SK-N-SH treated with all-trans-retinoic acid at 6 μM for 48 hours (cell line): ENCODE data around the gene GID8.

Experiments
- ATAC-seq: fragments of 200-7000 bp; cut with Tn5 transposase; 3 replicates; pipeline ENCODE4 v1.9.1; 2020; ENCODE audit warnings: mild to moderate bottlenecking, moderate library complexity
- ARNTL ChIP-seq: fragments of 450-650 bp; formaldehyde crosslinking; IDR thresholded peaks from 2 replicates; pipeline ENCODE4 v1.5.0; 2020; ENCODE audit warnings: low read depth, mild to moderate bottlenecking, moderate library complexity, borderline replicate concordance
- CSDC2 ChIP-seq: fragments of 250-450 bp; sonication (Bioruptor Pico); IDR thresholded peaks from 2 replicates; pipeline ENCODE4 v1.5.0; 2020; ENCODE audit warnings: mild to moderate bottlenecking, moderate library complexity
- CSRNP3 ChIP-seq: fragments of 250-450 bp; sonication (Bioruptor Pico); IDR thresholded peaks from 2 replicates; pipeline ENCODE4 v1.5.1; 2021; ENCODE audit warnings: mild to moderate bottlenecking, moderate library complexity
- ESRRG ChIP-seq: fragments of 250-450 bp; sonication (Bioruptor Pico); IDR thresholded peaks from 2 replicates; pipeline ENCODE4 v1.6.1; 2021; ENCODE audit warnings: mild to moderate bottlenecking
- GLIS3 ChIP-seq: fragments of 250-450 bp; sonication (Bioruptor Pico); IDR thresholded peaks from 2 replicates; pipeline ENCODE4 v1.5.0; 2020; ENCODE audit warnings: mild to moderate bottlenecking, moderate library complexity
- ISL1 ChIP-seq: fragments of 250-450 bp; sonication (Bioruptor Pico); IDR thresholded peaks from 2 replicates; pipeline ENCODE4 v2.1.2; 2022; ENCODE audit warnings: mild to moderate bottlenecking, moderate library complexity
- OSR1 ChIP-seq: fragments of 250-450 bp; sonication (Bioruptor Pico); IDR thresholded peaks from 2 replicates; pipeline ENCODE4 v1.8.0; 2022; ENCODE audit warnings: moderate library complexity, mild to moderate bottlenecking, inconsistent platforms
- PATZ1 ChIP-seq: fragments of 250-450 bp; sonication (Bioruptor Pico); IDR thresholded peaks from 2 replicates; pipeline ENCODE4 v1.8.0; 2020; ENCODE audit warnings: mild to moderate bottlenecking, moderate library complexity, borderline replicate concordance
- POU6F1 ChIP-seq: fragments of 250-450 bp; sonication (Bioruptor Pico); IDR thresholded peaks from 2 replicates; pipeline ENCODE4 v1.8.0; 2021; ENCODE audit warnings: low read depth, mild to moderate bottlenecking, moderate library complexity, borderline replicate concordance
- PPARA ChIP-seq: fragments of 250-450 bp; sonication (Bioruptor Pico); IDR thresholded peaks from 2 replicates; pipeline ENCODE4 v1.5.0; 2020; ENCODE audit warnings: mild to moderate bottlenecking, borderline replicate concordance
- SNAI2 ChIP-seq: fragments of 250-450 bp; sonication (Bioruptor Pico); IDR thresholded peaks from 2 replicates; pipeline ENCODE4 v1.5.0; 2020; ENCODE audit warnings: mild to moderate bottlenecking, moderate library complexity
- TCF4 ChIP-seq: fragments of 250-450 bp; sonication (Bioruptor Pico); IDR thresholded peaks from 2 replicates; pipeline ENCODE4 v1.8.0; 2021; ENCODE audit warnings: mild to moderate bottlenecking, moderate library complexity, borderline replicate concordance
- TSHZ2 ChIP-seq: fragments of 250-450 bp; sonication (Bioruptor Pico); IDR thresholded peaks from 2 replicates; pipeline ENCODE4 v1.5.0; 2020; ENCODE audit warnings: mild to moderate bottlenecking, moderate library complexity
- ZC3H10 ChIP-seq: fragments of 250-450 bp; sonication (Bioruptor Pico); IDR thresholded peaks from 2 replicates; pipeline ENCODE4 v1.5.1; 2021; ENCODE audit warnings: mild to moderate bottlenecking, moderate library complexity
- ZFP3 ChIP-seq: fragments of 250-450 bp; sonication (Bioruptor Pico); IDR thresholded peaks from 2 replicates; pipeline ENCODE4 v1.5.0; 2020; ENCODE audit warnings: mild to moderate bottlenecking, moderate library complexity
- ZFP30 ChIP-seq: fragments of 450-650 bp; formaldehyde crosslinking; IDR thresholded peaks from 2 replicates; pipeline ENCODE4 v1.5.0; 2022; ENCODE audit warnings: mild to moderate bottlenecking, moderate library complexity
- ZNF70 ChIP-seq: fragments of 450-650 bp; formaldehyde crosslinking; IDR thresholded peaks from 2 replicates; pipeline ENCODE4 v1.5.0; 2020; ENCODE audit warnings: mild to moderate bottlenecking, moderate library complexity
- ZNF8 ChIP-seq: fragments of 450-650 bp; formaldehyde crosslinking; IDR thresholded peaks from 2 replicates; pipeline ENCODE4 v1.5.0; 2020; ENCODE audit warnings: mild to moderate bottlenecking, moderate library complexity

Gene GID8

GRCh38 chr20:62964700-62965099, 26.8 kb downstream of the GID8 start:
- no peak; the same call in 2 of the 3 replicates for ATAC-seq
- no peak for TF ChIP-seq POU6F1
- TF ChIP-seq ESRRG (CRISPR knock-in tag) = no peak
- no peak for TF ChIP-seq ARNTL (CRISPR knock-in tag)
- no peak for TF ChIP-seq TSHZ2 (CRISPR knock-in tag)
- TF ChIP-seq GLIS3 (CRISPR knock-in tag) = no peak
- TF ChIP-seq TCF4 (CRISPR knock-in tag) = no peak
- no peak for TF ChIP-seq CSRNP3
- no peak for TF ChIP-seq ZNF70
- TF ChIP-seq ZC3H10 (CRISPR knock-in tag) = no peak
- TF ChIP-seq OSR1 (CRISPR knock-in tag) = no peak
- TF ChIP-seq ISL1 = no peak

GRCh38 chr20:62965363-62965771, 27.4 kb downstream of the GID8 start:
- no peak for TF ChIP-seq ZFP3 (CRISPR knock-in tag)
- ATAC-seq = no peak

- no peak for ATAC-seq
- TF ChIP-seq CSRNP3 = no peak
- no peak for TF ChIP-seq PPARA
- TF ChIP-seq ZFP3 (CRISPR knock-in tag) = no peak
- TF ChIP-seq PATZ1 (CRISPR knock-in tag) = no peak
- TF ChIP-seq ZFP30 = no peak
- no peak for TF ChIP-seq SNAI2 (CRISPR knock-in tag)
- TF ChIP-seq TSHZ2 (CRISPR knock-in tag) = no peak
- TF ChIP-seq ZNF8 (CRISPR knock-in tag) = no peak
- TF ChIP-seq GLIS3 (CRISPR knock-in tag) = no peak
- TF ChIP-seq ZC3H10 (CRISPR knock-in tag) = no peak
- TF ChIP-seq OSR1 (CRISPR knock-in tag) = no peak
- TF ChIP-seq CSDC2 (CRISPR knock-in tag) = no peak
These were observed 28.5 kb downstream of the GID8 start for GRCh38 chr20:62966212-62967148.
